ENCODE data around the gene KCNK1.

GRCh38 chr1:233647073-233647472 is 33.2 kb downstream of the KCNK1 start:
- TF ChIP-seq POLR2AphosphoS5 (IDR thresholded peaks at IDR 0.05) = no peak
- TF ChIP-seq EP300 (conservative IDR thresholded peaks at IDR 0.05; ENCODE audit: poor library complexity, severe bottlenecking) = no peak
- no peak for TF ChIP-seq CTCF (IDR thresholded peaks at IDR 0.05; ENCODE audit: poor library complexity, severe bottlenecking)
- no peak for TF ChIP-seq RAD21 (conservative IDR thresholded peaks at IDR 0.05)
- no peak for TF ChIP-seq EZH2 (IDR thresholded peaks at IDR 0.05; ENCODE audit: borderline replicate concordance, insufficient read depth, low read length, poor library complexity, severe bottlenecking)
- TF ChIP-seq SMC3 (conservative IDR thresholded peaks at IDR 0.05; ENCODE audit: poor library complexity) = no peak
- TF ChIP-seq TAF1 (IDR thresholded peaks at IDR 0.05; ENCODE audit: low read depth) = no peak
- TF ChIP-seq, protein P1, sequence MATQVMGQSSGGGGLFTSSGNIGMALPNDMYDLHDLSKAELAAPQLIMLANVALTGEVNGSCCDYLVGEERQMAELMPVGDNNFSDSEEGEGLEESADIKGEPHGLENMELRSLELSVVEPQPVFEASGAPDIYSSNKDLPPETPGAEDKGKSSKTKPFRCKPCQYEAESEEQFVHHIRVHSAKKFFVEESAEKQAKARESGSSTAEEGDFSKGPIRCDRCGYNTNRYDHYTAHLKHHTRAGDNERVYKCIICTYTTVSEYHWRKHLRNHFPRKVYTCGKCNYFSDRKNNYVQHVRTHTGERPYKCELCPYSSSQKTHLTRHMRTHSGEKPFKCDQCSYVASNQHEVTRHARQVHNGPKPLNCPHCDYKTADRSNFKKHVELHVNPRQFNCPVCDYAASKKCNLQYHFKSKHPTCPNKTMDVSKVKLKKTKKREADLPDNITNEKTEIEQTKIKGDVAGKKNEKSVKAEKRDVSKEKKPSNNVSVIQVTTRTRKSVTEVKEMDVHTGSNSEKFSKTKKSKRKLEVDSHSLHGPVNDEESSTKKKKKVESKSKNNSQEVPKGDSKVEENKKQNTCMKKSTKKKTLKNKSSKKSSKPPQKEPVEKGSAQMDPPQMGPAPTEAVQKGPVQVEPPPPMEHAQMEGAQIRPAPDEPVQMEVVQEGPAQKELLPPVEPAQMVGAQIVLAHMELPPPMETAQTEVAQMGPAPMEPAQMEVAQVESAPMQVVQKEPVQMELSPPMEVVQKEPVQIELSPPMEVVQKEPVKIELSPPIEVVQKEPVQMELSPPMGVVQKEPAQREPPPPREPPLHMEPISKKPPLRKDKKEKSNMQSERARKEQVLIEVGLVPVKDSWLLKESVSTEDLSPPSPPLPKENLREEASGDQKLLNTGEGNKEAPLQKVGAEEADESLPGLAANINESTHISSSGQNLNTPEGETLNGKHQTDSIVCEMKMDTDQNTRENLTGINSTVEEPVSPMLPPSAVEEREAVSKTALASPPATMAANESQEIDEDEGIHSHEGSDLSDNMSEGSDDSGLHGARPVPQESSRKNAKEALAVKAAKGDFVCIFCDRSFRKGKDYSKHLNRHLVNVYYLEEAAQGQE (IDR thresholded peaks at IDR 0.05; ENCODE audit: borderline replicate concordance) = no peak
